ENCODE results near the gene CASZ1.

The CASZ1 gene

DNA sequence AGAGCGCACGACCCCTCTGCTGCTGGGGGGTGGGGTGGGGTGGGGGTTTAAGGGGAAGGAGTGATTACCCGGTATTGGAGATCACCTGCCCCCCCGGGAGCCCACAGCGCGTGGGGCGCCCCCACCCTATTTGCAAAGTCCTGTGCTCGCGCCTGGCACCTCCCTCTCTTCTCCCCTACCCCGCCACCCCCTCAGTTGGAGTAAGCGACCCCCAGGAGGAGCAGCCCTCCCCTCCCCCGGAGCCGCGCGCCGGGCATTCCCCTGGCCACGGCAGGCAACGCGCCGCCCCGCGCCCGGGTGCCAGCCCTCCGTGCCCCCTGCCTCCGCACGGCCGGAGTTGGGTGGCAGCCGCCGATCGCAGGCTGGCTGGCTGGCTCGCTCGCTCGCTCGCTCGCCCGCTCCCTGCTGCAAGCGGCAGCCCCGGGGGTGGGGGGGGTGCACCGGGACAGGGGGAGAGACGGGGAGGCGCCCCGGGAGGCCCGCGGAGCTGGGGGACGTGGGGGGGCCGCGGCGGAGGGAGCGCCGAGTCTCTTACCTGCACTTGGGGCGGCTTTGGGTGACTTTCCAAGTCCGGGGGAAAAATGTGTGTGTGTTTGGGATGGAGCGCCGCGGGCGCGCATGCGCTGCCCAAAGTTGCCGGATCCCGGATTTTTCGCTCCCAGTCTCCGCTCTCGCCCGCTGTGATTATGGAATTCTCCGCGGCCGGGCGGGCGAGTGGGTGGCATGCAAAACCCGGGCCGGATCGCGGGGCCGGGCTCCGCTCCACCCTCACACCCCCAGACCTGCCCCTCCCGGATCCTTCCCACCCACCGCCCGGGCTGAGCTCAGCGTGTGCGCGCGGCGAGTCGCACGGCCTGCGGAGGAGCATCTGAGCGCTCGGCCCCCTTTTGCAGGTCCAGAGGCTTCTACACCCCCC is at the start of gene CASZ1:
TSS of gene CASZ1 (minus strand) at position 618 of the 916 bp plus-strand sequence. CDS start 102,757 bp downstream, outside the sequence.
- DNase-seq (ENCODE audit: low read depth in 2 of 2), result peak; percentile 71 to 73

DNA sequence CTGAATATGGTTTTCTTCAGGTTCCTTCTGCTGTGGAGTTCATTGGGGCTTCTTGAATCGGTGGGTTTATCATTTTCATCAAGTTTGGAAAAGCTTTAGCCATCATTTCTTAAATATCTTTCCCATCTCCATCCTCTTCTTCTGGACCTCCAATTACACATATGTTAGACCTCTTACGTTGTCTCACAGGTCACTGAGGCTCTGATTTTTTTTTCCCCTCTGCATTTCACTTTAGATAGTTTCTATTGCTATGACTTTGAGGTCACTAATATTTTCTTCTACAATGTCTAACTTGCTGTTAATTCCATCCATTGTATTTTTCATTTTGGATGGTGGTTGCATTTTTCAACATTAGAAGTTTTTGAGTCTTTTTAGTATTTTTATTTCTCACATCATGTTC is 47.3 kb upstream of the CASZ1 start:
- no peak for DNase-seq (ENCODE audit: low read depth in 2 of 2)

DNA sequence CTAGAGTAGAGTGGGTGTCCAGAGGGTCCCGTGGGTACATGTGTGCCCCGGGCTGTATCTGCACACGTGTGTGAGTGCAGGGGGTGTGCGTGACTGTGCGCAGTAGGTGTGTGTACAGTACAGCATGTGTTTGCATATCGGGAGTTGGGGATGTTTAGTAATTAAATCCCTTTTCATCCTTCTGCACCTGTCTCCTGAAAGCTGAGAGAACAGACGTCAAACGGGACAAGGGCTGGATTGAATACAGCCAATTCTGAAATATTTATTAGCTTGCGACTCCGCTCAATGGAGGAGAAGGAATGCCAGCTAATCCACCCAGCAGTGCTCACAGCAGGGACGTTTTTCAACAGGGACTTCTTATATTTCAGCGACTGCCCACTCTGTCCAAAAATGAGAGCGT is 44.7 kb upstream of the CASZ1 start:
- DNase-seq (ENCODE audit: low read depth in 2 of 2), result no peak

DNA sequence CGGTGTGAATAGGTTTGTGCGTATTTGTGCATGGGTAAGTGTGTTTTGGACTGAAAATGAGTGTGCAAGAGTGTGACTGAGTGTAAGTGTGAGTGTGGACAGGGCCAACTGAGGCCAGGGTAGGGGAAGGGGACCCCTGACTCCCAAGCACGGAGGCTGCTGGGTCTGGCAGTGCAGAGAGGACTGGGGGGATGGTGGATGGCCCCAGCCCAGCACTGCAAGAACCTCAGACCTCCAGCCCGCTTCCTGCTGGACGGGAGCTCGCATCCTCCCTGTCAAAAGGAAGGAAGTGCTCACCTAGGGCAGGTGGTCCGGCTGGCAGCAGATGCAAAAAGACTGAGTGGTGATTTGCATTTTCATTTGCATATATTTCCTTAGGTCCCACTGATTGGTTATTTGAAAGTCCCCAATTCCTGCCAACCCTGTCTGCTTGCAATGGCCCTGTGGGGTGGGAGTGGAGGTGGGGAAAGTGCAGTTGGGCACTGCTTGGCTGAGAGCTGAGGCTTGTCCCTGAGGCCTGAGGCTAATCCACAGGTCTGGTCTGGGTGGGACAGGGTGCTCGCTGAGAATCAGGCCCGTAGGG is 42.8 kb upstream of the CASZ1 start:
- DNase-seq (ENCODE audit: low read depth in 2 of 2), result no peak

DNA sequence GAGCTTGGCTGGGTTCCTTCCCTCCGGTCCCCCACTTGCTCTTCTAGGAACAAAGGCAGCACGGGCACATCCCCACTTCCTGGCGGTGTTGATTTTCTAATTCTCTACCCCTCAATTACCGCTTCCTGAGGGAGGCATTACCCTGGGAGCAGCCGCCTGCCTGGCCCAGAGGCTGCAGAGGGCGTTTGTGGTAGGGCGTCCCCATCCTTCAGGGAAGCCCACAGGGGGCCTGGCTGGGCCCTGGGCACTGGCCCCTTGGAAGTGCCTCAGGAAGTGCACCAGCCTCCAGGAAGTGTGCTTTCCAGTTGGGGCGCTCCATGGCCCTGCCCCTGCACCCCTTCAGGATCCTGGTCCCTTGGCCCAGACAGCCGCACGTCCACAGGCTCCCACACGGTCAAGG is 42.1 kb upstream of the CASZ1 start:
- no peak for DNase-seq (ENCODE audit: low read depth in 2 of 2)

GRCh38 chr1:10836726-10837125 is 40.3 kb upstream of the CASZ1 start:
- DNase-seq (ENCODE audit: low read depth in 2 of 2), result no peak

DNA sequence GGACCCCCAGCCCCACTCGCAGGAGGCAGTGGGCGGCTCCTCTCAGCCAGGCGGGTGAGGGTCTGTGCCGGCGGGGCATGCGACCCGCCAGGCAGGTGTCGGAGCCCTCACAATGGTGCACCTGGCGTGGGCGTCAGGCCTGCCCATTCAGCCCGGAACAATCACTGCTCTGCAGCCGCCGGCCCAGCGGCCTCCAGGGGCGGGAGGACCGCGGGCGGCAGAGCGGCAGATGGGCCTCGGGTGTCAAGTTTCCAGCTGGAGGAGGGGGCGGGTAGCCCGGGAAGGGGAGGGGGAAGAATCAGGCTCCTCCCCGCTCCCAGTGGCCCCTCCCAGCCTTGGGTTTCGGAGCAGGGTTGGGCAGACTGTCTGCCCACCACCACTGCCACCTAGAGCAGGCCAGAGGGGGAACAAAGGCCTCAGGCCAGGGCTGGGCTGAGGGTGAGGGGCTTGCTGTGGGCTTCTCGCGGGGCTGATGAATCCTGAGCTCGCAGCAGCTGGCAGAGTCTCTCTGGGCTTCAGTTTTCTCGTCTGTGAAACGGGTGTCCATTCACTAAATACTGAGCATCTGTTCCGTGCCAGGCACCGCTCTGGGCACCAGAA is 39.5 kb upstream of the CASZ1 start:
- peak; percentile 1 to 7 for DNase-seq (ENCODE audit: low read depth in 2 of 2)

DNA sequence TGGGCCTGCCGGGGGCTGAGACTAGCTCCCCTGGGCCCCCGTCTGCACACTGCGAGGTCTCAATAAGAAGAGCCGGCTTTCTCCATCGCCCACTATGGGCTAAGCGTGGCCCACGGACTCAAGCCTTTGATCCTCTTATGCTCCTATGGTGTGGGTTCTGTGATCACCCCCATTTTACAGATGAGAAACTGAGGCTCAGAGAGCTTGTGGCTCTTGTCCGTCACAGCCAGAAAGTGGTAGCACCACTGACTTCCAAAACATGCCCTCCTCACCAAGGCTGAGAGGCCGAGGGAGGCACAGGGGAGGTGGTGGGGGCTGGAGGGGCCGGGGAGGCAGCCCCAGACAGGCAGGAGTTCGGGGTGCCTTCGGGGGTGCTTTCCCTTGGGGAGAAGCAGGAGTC is 39.0 kb upstream of the CASZ1 start:
- no peak for DNase-seq (ENCODE audit: low read depth in 2 of 2)

- no peak for DNase-seq (ENCODE audit: low read depth in 2 of 2)
Observed at GRCh38 chr1:10834770-10835412, 38.4 kb upstream of the CASZ1 start.

DNA sequence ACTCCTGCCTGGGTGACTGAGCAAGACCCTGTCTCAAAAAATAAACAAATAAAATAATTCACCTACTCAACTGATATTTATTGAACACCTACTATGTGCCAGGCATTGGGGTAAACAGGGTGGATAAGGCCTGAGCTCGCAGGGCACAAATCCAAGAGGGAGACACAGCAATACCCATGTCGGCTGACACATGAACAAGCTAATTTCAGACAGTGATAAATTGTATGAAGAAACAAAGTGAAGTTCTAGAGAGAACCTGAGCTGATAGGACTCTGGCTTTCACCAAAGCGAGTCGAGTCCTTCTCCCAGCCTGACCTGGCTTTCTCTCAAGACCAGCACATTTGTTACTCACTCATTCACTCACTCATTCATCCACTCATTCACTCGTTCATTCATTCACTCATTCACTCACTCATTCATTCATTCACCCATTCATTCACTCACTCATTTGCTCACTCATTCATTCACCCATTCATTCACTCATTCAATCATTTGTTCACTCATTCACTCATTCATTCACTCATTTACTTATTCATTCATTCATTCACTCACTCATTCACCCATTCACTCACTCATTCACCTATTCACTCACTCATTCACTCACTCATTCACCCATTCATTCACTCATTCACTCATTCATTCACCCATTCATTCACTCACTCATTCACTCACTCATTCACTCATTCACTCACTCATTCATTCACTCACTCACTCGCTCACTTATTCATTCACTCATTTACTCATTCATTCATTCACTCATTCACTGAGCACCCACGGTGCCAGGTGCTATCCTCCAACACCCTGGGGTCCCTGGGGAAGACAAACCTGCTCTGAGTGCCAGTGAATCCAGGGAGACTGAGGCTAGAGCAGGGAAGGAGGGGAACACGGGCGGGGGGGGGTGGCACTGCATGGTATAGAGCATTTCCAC is 37.4 kb upstream of the CASZ1 start:
- no peak for DNase-seq (ENCODE audit: low read depth in 2 of 2)

- DNase-seq (ENCODE audit: low read depth in 2 of 2), result no peak
Observed at GRCh38 chr1:10832703-10833102, 36.3 kb upstream of the CASZ1 start.

GRCh38 chr1:10830961-10831668 is 34.7 kb upstream of the CASZ1 start:
- DNase-seq (ENCODE audit: low read depth in 2 of 2), result no peak

DNA sequence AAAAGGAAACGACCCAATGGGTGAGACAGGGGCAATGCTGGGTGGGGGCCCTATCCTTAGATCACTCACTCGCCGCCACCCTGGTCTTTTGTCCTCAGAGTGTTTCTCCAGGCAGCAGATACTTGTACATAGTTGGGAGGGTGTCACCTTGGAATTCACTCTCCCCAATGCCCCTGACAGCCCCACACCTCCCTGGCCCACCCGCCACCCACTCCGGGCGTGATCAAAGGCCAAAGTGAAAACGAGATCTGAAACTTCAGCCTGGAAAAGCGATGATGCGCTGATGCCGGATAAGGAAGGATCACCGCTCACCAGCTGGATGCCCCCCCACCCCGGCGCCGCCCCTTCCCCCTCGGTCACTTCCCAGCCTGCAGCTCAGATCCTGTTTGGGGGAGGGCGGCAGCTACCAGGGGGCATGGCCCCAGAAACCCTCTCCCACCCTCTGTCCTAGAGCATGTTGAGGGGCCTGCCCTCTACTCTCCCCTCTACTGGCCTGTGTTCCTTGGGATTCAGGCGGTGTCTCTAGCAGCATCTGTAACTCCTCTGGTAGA is 33.6 kb upstream of the CASZ1 start:
- DNase-seq (ENCODE audit: low read depth in 2 of 2), result no peak

- no peak for DNase-seq (ENCODE audit: low read depth in 2 of 2)
Observed at GRCh38 chr1:10829067-10829818, 32.8 kb upstream of the CASZ1 start.

DNA sequence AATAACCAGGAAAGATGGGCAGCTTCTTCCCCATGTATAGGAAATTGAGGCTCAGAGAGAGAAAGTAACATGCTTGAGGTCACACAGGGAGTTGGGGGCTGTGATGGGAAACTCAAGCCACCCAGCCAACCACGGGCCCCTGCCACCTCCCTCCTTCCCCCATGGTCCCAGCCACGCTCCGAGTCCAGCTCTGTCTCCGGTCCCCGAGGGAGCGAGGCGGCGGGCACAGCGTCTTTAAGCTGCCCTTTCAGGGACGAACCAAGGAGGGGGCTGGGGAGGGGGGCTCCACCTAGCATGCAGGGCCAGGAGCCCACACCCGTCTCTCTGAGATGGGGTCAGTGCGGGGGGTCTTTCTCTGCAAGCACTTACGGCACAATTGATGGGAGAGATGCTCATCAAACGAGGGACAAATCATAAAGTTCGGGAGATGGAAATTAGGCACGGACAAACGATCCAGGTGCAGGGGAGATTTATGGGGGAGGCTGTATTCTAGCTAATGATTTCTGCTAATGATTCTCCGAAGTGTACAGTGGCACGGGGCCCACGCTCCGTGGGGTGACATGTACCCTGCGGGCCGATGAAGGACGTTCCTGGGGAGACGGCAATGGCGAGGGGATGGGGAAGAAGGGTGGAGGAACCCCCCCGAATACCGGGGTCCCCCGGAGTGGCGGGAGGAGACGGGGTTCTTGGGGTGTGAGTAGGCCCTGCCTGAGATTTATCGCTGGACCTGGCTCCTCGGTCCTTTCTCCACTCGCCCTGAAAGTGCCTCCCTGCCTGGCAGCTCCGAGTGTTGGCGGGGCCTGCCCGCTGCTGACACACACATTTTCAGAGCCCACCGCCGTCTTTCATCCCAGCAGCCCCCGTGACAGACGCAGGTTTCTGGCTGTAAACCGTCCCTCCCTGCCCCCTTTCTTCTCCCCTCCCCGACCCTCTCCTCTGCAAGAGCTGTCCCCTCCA is 31.2 kb upstream of the CASZ1 start:
- DNase-seq (ENCODE audit: low read depth in 2 of 2), result no peak

DNA sequence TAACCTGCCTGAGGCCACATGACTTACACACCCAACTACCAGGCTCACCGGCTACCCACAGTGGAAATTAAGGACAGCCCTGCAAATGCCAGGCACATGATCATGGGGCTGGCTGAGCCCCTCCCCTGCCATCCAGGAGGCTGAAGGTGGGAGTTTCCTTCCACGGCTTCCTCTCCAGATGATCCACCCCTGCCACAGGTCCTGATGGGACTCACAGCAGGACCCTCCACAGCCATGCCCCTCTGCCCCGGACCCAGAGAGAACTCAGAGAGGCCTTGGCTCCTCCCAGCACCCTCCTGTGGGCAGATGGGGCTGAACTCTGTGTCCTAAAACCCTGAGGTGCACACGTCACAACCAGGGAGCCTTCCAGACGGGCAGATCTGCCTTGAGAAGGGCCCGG is 29.1 kb upstream of the CASZ1 start:
- DNase-seq (ENCODE audit: low read depth in 2 of 2), result no peak

DNA sequence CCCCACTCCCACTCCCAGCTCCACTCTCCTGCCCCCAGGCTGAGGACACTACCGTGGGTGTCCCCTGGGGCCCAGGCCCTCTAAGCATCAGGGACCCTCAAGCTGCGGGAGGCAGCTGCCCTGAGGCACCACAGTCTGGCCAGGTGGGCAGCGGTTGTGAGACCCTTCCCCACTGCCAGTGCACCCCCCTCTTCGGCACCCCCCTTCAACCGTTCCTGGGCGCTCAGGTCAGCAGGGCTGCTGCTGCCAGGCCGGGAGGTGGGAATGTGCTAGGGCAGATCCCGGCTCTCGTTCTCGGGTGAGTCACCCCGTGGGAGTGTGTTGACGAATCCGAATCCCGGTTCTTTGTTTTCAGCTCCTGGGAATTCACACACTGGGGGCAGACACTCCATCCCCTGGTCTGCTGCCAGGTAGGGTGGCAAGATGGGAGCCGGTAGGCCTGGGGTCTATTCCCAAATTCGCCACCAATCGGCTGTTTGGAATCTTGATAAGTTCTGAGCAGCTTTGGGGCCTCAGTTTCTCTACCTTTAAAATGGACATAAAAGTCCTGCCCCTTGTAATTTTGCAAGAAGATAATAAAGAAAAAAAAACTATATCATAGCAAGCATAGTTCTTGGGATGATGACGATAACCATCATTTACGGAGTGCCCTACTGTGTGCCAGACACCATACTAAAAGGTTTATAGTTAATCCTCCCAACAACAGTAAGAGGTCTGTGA is 28.5 kb upstream of the CASZ1 start:
- no peak for DNase-seq (ENCODE audit: low read depth in 2 of 2)

DNA sequence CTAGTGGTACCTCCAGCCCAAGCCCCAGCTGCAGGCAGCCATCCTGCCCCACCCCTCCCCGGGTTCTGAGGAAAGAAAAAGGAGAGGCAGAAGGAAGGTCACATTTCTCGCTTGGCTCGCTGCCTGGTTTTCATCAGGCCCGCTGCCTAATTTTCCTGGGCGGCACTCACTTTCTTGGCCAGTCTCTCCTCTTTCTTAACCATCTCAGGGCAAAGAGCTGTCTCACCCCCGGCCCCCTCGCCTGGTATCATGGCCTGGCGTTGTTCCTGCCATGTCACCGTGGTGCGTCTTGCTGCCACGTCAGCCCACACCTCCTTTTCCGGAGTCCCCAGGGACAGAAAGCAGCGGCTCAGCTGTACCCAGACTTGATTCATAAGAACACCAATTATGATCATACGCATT is 26.6 kb upstream of the CASZ1 start:
- DNase-seq (ENCODE audit: low read depth in 2 of 2), result no peak

Measured in fibroblast of skin of left quadriceps (primary cell).